HT1080 (cell line): ENCODE results near the gene DIAPH1. TPM values are rescaled to one million over a fixed set of nuclear protein-coding genes. Genes with fewer than 3 reads are reported as not detected.

Experiments
- DNase-seq: peaks from one replicate; pipeline ENCODE4 v3.0.0-alpha.2; 2015; ENCODE audit warnings: low read depth
- polyA plus RNA-seq, 2 experiments: library from polyadenylated mRNA; depleted of rRNA; stranded (reverse); fragments of >200 nt; gene quantifications; 2 replicates each; pipeline ENCODE4 v1.2.3, GENCODE V29; 2015
- total RNA-seq: library from RNA; depleted of rRNA; stranded (reverse); fragments of >200 nt; shearing (Covaris generic); gene quantifications from 2 replicates; pipeline ENCODE4 v1.2.3, GENCODE V29; 2014; rRNA removed

Gene DIAPH1
- total RNA-seq, result 60.8 and 62.0 TPM in 2 replicates
- polyA plus RNA-seq (2015; cell fraction: cytosol; rRNA removed), result 76.8 and 85.8 TPM in 2 replicates
- polyA plus RNA-seq (2015; cell fraction: nucleus; rRNA removed), result 199 and 204 TPM in 2 replicates

DNA sequence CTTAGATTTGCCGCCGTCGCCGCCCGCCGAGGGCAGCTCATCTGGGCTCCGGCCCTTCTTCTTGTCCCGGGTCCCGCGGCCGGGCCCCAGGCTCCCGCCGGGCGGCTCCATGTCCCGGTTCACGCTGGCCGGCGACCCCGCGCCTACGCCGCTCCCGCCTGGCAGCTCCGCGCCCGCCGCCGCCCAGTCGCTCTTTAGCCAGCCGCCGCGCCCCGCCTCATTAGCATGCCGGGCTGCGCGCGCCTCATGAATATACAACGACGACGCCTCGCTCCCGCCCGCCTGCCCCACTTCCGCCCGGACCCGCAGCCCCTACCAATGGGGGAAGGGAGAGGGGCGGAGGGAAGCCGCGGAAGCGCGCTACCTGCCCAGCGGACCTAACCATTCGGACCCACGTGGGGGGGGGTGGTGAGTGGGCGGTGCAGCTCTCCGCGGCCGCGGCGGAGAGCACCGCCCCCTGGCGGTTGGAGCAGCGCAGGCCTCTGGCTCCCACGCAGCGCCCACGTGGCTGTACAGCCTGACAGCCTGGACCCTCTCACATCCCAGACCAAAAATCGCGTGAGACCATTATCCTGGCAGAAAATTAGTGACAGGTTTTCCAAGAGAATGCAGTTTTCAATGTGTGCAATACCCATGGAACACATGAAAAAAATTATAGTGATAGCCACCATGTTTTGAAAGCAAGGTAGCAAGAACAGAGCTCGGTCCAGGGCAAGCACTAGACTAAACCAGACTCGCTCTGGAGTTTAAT lies at the start of gene DIAPH1:
DIAPH1 (minus strand) TSS at position 197 of the 751 bp plus-strand sequence; CDS start at position 111, 86 bp downstream.
- peak; percentile 94 for DNase-seq

GRCh38 chr5:141665995-141666940 lies 47.5 kb upstream of the DIAPH1 start:
- DNase-seq, result no peak

- peak; percentile 47 for DNase-seq
These were observed 46.1 kb upstream of the DIAPH1 start for GRCh38 chr5:141664733-141665461.

- no peak for DNase-seq
These were observed 44.7 kb upstream of the DIAPH1 start for GRCh38 chr5:141663506-141663905.

DNA sequence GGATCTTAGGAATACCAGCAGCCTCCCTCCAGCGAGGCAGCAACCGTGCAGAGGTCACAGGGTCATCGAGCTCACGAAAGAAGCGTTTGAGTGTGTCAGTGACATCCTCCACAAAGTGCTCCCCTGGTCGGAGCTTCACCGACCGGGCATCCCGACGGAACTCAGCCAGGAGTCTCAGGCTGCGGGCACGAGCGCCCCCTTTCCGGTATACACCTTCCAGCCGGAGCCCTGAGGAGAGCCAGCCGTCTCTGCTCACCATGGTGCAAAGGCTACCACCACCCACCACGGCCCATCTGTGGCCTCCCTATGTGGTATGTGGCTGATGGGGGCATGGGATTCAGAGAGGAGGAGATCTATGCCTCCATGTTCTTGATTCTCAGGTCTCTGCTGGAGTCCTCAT lies 43.2 kb upstream of the DIAPH1 start:
- no peak for DNase-seq

DNA sequence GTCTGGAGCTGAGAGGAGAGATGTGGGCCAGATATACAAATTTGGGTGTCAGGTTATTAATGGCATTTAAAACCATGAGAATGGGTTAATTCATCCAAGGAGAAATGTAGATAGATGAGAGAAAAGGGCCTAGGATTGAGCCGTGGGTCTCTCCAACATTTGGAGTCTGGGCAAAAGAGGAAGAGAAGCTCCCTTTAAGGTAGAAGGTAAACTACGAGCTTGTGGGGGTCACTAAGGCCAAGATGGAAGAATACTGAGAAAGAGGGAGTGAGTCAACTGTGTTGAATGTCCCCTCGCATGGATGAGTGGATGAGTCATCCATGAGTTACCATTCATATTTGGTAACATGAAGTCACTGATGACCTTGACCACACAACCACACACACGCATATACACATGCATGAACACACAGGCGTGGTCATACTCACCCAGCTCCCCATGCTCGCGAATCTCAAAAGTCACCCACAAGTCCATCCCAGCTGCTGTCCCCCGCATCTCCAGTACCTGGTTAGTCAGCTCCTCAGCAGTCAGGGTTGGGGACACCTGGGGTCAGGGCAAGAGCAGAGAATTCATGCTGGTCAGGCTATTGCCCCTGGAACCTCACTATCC lies 39.2 kb upstream of the DIAPH1 start:
- DNase-seq, result peak; percentile 95

- no peak for DNase-seq
These were observed 38.6 kb upstream of the DIAPH1 start for GRCh38 chr5:141657404-141657803.

DNA sequence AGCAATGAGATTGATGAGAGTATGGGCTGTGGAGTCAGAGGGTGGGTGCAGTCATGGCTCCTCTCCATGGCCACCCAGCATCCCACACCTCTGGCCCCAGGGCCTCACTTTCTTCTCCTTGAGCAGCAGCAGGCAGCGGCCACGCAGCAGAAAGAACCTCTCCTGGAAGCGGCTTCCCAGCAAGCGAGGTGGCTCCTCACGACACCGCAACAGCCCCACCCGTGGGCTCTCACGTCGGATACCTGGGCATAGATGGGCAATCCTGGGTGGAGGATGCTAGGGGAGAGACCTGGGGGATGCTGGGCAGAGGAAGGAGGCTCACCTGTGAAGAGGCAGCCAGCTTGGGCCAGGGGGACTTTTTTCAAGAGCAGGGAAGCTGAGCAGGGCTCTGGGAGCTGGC lies 37.6 kb upstream of the DIAPH1 start:
- no peak for DNase-seq

DNA sequence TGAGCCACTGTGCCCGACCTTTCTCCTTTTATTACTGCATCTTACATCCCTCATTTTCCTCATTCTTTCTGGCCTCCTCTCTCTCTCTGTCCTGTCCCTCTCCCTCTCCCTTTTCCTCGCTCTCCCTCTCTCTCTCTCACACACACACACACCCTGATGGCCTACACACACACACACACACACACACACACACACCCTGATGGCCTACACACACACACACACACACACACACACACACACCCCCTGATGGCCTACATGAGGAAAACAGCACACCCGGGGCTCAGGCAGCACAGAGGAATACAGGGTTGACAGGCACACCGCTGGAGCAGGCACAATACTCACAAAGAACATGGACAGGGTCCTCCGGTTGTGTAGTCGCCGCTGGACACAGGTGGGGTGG lies 36.2 kb upstream of the DIAPH1 start:
- DNase-seq, result no peak

GRCh38 chr5:141654298-141654697 lies 35.5 kb upstream of the DIAPH1 start:
- peak; percentile 74 for DNase-seq

GRCh38 chr5:141651728-141652105 lies 32.9 kb upstream of the DIAPH1 start:
- no peak for DNase-seq

DNA sequence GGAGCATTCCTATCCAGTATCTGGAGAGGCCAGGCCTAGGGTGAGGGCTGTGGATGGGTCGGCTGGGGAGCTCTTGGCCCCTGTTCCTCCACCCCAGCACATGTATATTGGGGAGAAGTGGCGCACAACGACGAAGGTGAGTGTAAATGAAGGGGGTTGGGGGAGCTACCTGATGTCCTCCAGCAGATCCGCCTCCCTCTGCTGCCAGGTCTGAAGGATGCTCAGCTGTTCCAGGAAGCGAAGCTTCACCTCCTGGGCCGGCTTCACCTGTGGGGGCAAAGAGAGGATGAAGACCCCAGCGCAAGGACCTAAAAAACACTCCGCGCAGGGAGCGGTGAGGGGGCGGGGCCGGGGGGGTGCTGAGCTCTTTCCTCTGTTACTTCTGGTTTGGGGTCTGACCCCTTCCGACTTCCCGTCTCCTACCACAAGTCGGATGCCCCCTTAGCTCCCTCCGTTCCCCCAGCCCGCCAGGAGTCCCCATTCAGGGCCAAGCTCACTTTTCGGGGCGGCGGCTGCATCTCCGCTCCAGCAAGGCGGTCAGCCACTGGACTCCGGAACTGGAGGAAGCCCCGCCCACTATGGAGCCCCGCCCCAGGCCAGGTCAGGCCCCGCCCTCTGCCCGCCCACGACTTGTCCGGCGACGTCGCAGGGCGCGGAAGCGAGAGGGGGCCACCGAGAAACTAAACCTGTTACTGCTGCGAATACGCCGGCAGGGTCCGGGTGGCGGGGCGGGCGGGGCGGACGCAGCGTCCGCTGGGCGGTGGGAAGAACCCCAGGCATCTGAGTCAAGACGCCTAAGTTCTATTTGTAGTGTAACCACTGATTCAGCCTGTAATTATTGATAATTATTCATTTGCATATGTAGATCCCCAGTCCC lies 32.3 kb upstream of the DIAPH1 start, which contains the start of gene FCHSD1:
FCHSD1 (minus strand) TSS at position 568 of the 877 bp plus-strand sequence; CDS start at position 518, 50 bp downstream.
- DNase-seq, result peak; percentile 48

DNA sequence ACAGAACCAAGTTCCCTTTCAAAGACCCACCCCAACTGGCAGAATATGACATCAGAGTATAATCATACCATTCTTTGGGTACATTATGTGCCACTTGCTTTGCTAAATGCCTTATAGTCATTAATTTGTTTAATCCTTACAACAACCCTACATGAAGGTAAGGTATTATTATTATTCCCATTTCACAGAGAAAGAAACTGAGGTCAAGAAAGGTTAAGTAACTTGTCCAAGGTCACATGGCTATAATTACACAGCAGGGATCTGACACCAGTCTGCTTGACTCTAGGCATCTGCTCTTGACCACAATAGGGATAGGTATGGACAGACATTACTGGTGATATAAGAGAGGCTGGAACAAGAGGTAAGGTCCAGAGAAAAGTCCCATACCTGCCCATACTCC lies 31.2 kb upstream of the DIAPH1 start:
- no peak for DNase-seq

DNA sequence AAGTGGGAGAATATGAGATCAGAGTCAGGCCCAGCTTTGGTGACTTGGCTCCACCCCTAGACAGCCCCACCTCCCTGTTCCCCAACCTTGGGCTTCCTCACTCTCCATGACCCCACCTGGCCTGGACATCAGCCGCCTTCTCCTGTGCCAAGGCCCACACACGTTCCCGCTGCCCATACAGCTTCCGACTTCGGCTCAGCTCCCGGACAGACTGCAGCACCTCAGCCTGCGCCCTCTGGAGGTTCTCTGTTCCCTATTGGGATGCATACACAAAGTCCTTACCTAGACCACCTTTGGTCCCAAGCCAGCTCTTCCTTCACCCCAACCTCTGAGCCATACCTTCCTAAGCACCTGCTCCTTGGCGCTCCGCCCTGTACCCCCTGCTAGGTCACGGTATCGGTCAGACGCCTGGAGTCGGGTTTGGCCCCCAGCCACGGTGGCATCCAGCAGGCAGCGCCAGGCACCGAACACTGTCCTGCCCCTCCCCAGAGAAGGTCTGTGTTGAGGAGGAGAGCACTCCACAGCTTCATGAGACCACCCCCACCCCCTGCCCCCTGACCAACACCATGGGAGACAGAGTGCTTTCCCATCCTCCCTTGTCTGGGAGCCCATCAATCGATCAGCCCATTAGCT lies 30.4 kb upstream of the DIAPH1 start:
- DNase-seq, result no peak

DNA sequence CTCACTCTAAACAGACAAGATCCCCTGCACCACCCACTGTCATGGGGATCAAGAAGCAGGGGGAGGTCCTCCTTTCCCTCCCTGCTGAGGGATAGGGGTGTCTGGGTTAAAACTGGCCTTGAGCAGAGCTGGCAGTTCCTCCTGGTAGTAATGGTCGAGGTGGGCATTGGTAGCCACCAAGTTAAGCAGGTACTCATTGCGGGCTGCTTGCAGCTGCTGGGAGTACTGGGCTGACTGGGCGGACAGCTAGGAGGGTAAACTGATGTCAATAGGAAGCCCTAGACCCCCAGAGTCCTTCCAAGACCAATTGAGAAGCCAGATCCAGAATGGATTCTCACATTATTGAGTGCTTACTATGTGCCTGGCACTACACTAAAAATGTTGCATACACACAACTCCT lies 29.1 kb upstream of the DIAPH1 start:
- no peak for DNase-seq

DNA sequence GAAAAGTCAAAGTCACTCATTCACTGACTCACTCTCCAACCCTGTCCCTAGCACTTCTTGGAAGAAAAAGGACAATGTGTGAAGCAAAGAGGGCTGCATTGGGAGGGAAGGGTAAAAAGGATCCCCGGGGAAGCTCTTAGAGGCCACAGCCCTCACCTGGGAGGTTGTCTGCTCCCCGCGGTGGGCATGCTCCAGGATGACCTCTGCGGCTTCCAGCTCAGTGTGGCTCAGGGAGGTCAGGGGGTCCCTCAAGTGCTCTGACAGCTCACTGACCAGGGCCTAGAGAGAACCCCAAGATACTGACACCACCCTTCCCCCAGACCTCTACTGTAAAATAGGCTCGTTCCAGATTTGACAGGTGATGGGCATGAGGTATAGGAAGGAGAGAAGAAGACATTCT lies 28.4 kb upstream of the DIAPH1 start:
- DNase-seq, result no peak

DNA sequence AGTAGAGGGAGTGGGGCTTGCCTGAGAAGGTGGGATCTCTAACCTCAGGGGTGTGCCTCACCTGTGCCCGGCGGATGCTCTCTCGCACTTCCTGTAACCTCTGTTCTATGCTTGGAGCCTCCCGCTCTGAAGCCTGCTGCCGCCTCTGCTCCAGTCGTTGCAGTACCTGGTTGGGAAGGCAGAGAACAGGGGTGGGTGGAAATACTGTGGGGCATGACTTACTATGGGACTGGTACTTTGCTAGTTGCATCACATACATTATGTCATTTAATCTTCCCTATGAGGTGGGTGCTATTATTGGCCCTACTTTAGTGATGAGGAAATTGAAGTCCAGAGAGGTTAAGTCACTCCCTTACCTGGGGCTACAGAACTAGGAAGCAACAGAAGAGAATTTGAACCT lies 27.2 kb upstream of the DIAPH1 start:
- DNase-seq, result no peak

GRCh38 chr5:141641634-141642267 lies 23.0 kb upstream of the DIAPH1 start:
- DNase-seq, result peak; percentile 85

GRCh38 chr5:141640698-141641097 lies 21.9 kb upstream of the DIAPH1 start:
- no peak for DNase-seq
